ENCODE data around the gene CYP4F2.

GRCh38 chr19:15926484-15926883, 28.6 kb upstream of the CYP4F2 start:
- no peak for TF ChIP-seq YY1 (IDR thresholded peaks at IDR 0.05; ENCODE audit: insufficient read depth, insufficient read length)
- TF ChIP-seq ZNF274 (IDR thresholded peaks at IDR 0.05; ENCODE audit: low read depth, low read length): no peak
- TF ChIP-seq SUZ12 (IDR thresholded peaks at IDR 0.05; ENCODE audit: extremely low read depth, insufficient read depth, insufficient read length): no peak

All from NT2/D1 (cell line).